Activated naive CD8-positive, alpha-beta T cell treated with anti-CD3 and anti-CD28 coated beads, Interleukin-2, amount 10 ng/mL, durations not matched to agents 7 days and 5 days (primary cell): ENCODE results near the gene CDADC1. TPM values are rescaled to one million over a fixed set of nuclear protein-coding genes. Genes with fewer than 3 reads are reported as not detected.

Experiments
- ATAC-seq: fragments of 150-1000 bp; cut with Tn5 transposase; one replicate; pipeline ENCODE4 v1.10.0; 2021; ENCODE audit warnings: low read depth, moderate library complexity
- POLR2A ChIA-PET: fragments of 350-600 bp; sonication (Branson Sonifier 250); formaldehyde crosslinking; loops from one replicate; lab custom pipeline; 2021; ENCODE audit warnings: antibody characterized with exemption; lab: Charles Lee
- DNase-seq: peaks from one replicate; pipeline ENCODE4 v3.0.0; 2021
- H3K27ac Mint-ChIP-seq: one replicate; pipeline ENCODE4 v1.8.0; 2022; ENCODE audit warnings: mild to moderate bottlenecking, mixed read lengths
- H3K27me3 Mint-ChIP-seq: one replicate; pipeline ENCODE4 v1.8.0; 2022; ENCODE audit warnings: mild to moderate bottlenecking, moderate library complexity, mixed read lengths
- H3K36me3 Mint-ChIP-seq: one replicate; pipeline ENCODE4 v1.8.0; 2021; ENCODE audit warnings: mild to moderate bottlenecking, mixed read lengths
- H3K4me1 Mint-ChIP-seq: one replicate; pipeline ENCODE4 v1.8.0; 2021; ENCODE audit warnings: mixed read lengths
- H3K4me3 Mint-ChIP-seq: one replicate; pipeline ENCODE4 v1.8.0; 2022; ENCODE audit warnings: mild to moderate bottlenecking, moderate library complexity, mixed read lengths
- H3K9me3 Mint-ChIP-seq: one replicate; pipeline ENCODE4 v1.8.0; 2021; ENCODE audit warnings: mixed read lengths
- total RNA-seq, 2 experiments: library from RNA; stranded (reverse); gene quantifications; one replicate each; pipeline ENCODE4 v1.2.3, GENCODE V29; 2021

CDADC1 gene
- total RNA-seq, 2 experiments from 2014 or later = 14.7 to 17.6 TPM

- ATAC-seq (no peak), DNase-seq (no peak)
- Mint-ChIP-seq H3K27me3 (peaks cover 3% of the 10 kb centered on the region), H3K9me3 (no peaks in the 10 kb centered on the region), H3K36me3 (no peaks in the 10 kb centered on the region), H3K4me3 (no peak overlapping the region), H3K4me1 (peaks cover 3% of the 10 kb centered on the region), H3K27ac (no peak overlapping the region)
- POLR2A ChIA-PET = no interaction called here
These were observed 94.7 kb downstream of the CDADC1 start for GRCh38 chr13:49342454-49342853.

Other genes starting within 250 kb of the CDADC1 start
- not detected for gene MLNR, start 27.6 kb upstream of the CDADC1 start, total RNA-seq
- 1 to 10 TPM; 3.8 to 4.8 TPM for gene CAB39L, start 196.1 kb downstream of the CDADC1 start, total RNA-seq
- gene SETDB2, start 196.3 kb downstream of the CDADC1 start, total RNA-seq = 10 to 100 TPM; 21.1 to 21.6 TPM
- 100 to 1,000 TPM; 121 to 123 TPM for gene PHF11, start 248.0 kb downstream of the CDADC1 start, total RNA-seq